ENCODE results near the gene COBL.

COBL gene

DNA sequence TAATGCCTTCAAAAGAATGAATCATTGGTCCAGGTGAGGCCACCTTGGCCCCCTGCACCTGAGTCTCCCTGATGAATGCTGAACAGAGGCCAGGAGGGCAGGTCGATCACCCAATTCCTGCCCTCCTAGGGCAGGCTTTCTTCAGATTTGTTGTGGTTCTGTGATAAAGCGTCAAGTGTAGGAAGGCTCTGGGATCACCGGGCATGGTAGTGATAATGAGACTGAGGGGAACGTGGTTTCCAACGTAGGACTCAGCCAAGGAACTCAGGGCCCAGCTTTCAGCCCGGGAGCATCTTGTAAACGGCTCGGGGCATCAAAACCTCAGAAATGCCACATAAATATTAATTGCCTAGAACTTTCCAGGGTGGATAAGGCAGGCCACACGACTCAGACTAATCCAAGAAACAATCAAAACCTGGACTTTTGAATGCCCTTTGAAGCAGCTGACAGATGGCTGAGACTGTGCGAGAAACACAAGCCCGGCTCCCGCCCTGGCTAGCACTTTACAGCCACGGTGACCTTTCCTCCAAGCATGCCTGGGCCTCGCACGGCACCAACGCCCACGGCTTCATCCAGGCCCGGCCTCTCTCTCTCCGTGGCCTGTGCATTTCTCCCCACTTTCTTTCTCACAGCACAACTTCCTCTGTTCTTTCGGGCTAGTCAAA, 294.6 kb downstream of the COBL start:
- no peak for DNase-seq (ENCODE audit: low read depth)

DNA sequence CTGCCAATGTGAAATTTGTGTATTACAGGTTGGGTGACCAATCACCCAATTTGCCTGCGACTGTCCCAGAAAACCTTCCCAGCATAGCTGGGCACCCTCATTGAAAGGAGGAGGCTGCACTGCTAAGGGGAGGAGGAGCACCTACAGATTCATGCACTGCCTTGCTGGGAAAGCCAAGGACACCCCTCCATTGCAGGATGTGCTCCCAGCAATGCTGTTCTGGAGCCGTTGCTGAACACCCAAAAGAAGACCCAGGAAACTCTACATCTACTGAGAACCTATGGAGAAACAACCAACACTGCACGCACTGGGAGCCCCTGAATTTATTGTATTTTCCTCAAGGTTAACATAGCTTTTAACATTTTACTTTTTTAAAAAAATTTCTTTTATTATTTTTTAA, 295.7 kb downstream of the COBL start:
- no peak for DNase-seq (ENCODE audit: low read depth)

DNA sequence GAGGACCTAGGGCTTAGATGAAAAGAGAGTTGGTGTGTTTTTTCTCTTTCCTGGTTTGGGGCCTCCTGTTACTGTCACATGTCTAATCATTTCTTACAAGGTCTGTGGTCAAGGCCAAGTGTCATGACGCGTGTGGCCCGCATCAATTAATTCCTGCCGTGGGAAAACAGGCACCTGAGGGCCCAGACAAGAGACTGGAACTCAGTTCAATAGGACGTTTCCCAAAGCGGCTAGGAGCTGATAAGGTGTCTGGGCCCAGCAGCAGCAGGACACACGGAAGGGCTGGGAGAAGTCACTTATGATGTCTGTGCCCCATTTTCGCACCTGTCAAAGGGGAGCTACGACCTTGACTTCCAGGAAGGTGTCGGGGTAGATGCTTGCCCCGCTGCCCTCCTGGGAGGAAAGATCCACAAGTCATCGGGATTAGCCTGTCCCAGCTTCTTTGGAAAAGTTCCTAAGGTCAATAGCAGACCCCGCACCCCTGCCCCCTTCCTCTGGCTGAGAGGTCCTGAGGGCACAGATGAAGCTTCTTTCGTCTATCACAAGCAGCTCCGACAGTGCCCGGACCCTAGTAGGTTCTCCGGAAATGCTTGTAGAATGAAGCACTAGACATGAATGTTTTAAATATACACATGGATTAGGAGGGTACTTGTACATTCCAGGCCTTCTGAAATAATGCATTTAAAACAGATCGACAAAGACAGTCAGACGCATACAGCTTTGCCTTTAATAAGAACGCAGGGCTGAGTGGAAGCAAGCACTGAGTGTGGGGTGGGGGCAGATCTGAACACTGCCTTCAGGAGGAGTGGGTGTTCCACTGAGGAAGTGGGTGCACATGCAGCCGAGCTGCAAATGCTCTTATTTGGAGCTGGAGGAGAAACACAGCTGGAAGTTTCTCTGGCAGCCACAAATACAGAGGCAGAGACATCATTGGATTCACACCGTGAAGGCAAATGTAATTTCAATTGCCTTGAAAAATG, 296.4 kb downstream of the COBL start:
- DNase-seq (ENCODE audit: low read depth): no peak

GRCh38 chr7:51019191-51019844, 297.3 kb downstream of the COBL start:
- no peak for DNase-seq (ENCODE audit: low read depth)

GRCh38 chr7:51017576-51018535, 298.8 kb downstream of the COBL start:
- no peak for DNase-seq (ENCODE audit: low read depth)

DNA sequence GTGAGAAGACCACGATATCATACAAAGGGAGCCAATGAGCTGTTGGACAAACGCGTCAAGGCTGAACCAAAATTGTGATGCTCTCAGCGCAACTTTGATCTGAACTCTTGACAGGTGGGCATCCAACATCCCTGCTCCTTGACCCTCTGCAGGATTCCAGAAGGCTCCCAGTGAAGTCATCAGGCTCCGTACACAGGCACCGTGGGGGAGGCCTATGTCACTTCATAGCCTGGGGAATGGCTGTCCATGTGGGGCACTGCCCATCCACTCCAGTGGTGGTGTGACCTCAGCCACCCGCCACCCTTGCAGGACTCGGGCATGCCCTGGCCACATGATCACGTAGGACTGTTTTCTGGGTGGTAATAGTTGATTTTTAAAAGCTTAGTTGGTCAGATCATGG, 300.1 kb downstream of the COBL start:
- DNase-seq (ENCODE audit: low read depth): no peak

- DNase-seq (ENCODE audit: low read depth): no peak
Observed at GRCh38 chr7:51015581-51015980, 301.0 kb downstream of the COBL start.

GRCh38 chr7:51014811-51015210, 301.8 kb downstream of the COBL start:
- no peak for DNase-seq (ENCODE audit: low read depth)

DNA sequence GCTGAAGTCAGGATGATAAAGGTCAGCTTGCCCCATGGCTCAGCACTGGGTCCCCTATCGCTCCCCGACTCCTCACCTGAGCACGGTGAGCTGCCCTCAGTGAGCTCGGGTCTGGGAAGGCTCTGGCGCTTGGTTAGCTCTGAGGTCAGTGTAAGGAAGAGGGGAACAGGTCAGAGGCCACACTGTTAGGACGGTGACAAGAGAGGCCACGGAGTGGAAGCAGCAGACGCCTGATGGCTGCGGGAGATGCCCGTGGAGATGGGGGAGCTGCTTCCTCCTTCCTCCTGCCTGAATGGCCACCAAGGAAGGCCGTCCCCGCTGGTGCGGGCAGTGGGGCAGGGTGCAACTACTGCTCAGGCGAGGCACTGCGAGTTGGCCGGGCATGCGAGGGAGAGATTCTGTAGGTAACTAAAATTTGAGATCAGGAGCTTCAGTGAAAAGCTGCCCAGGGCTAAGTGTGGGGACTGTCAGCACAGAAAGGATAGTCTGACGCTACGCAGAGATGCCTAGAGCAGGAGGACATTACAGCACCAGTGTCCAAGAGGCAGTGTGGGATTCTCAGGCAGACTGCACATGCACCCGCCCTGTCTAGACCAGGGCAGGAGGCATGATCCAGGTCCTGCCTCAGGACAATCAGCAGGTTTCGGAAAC, 302.6 kb downstream of the COBL start:
- no peak for DNase-seq (ENCODE audit: low read depth)

DNA sequence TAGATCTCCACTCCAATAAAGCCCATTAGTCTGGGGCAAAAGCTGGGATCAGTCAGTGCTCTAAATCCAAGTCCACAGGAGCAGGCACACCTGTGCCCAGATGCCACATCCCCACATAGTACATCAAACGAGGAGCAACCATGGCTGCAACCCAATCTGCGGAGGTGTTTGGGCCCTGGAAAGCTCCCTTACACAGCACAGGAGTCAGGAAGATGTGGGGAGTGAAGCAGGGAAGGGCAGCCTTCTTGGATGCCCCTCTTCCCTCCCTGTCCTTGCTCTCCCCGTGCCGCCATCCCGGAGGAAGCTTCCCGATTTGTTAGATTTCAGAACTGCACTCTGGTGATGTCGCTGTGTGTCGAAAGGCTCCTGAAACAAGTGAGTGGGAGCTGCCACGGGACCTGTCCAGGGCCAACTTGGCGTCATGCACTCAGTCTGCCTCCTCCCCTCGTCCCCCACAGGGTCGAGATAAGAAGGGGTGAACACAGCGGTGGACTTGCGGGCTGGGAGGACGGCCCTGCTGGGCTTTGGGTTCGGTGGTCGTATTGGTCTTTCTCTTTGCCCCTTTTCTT, 303.3 kb downstream of the COBL start:
- DNase-seq (ENCODE audit: low read depth): no peak

DNA sequence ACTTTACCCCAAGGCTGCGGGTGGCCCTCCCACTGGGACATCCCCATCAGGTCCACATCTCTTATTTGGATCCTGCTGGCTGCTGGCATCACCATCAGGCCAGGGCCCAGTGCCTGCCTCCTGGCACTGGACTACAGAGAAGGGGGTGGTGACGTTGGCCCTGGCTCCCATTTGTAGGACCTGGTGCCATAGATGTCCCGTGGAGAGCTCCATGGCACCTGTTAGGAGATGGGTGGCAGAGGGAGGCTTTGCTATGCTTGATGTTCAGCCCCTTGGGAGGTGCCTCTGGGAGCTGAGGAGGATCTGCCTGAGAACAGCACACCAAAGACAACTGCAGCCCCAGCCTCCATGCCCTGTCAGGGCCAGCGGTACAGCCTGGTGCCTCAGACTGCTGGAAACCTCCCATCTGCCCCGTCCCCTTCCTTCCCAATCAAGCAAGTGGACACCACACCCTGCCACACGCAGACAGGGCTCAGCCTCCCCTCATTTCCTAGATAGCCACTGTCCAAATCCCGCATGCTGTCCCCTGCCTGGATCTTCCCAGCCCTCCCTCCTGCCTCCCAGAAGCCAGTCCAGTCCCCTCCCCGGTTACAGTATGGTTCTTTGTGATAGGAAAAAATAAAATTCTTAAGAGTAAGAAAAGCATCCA, 303.9 kb downstream of the COBL start:
- DNase-seq (ENCODE audit: low read depth): no peak

GRCh38 chr7:51011710-51012350, 304.8 kb downstream of the COBL start:
- DNase-seq (ENCODE audit: low read depth): no peak

DNA sequence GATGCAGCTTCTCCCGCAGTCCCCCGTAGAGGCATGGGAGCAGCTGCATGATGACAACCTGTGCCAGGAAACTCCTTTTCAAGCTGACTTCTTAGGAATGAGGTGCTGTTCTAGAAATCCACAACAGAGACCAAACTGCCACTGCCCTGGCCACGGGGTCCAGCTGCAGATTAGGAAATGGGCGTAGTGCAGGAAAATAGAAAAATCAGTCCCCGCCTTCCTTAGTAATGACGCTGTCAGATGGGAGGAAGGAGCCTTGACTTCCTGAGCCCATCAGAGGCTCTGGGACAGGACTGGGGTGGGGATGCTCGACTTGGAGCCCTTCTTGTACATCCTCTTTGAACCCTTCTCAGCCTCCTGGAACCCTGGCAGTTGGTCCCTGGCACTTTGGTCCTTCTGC, 306.1 kb downstream of the COBL start:
- no peak for DNase-seq (ENCODE audit: low read depth)

DNA sequence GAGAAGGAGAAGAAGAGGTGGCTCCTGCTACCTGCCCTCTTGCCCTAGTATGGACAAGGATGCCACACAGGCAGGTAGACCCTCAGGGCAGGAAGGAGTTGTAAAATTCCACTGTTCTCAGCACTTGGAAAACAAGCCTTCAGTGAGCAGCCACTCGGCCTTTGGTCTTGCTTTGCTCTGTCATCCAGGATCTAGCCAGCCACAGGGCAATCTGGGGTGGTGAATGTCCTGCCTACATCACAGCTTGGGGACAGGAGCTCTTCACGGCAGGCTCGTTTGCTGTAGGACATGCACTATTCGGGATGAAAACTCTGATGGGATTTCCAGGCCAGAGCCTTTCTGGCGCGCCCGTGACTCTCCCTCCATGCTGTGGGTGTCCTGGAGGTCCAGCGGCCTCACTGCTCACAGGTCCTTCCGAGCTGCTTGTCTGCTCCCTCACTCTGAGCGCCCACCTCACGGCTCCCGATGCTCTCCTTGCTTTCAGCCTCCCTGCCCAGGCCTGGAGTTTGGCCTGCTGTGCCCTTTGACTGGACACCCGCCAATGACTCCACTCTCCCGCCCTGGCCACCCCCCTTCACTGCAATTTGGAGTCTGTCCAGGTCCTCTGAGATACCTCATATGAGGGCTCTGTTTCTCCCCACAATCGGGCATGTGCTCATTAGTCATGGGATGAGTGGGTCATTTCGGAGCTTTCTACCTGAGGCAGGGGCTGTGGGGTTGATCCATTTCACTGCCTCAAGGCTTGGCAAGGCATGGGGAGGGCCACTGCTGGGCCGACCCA, 306.7 kb downstream of the COBL start:
- DNase-seq (ENCODE audit: low read depth): no peak

GRCh38 chr7:51007551-51008505, 308.8 kb downstream of the COBL start:
- no peak for DNase-seq (ENCODE audit: low read depth)

- no peak for DNase-seq (ENCODE audit: low read depth)
Observed at GRCh38 chr7:51006483-51007235, 309.9 kb downstream of the COBL start.

GRCh38 chr7:51005074-51005473, 311.5 kb downstream of the COBL start:
- DNase-seq (ENCODE audit: low read depth): no peak

Measured in HS-27A (cell line).